CD14-positive monocyte (primary cell): Measurements from ENCODE around the gene RAB6A. TPM values are rescaled to one million over a fixed set of nuclear protein-coding genes. Genes with fewer than 3 reads are reported as not detected.
"Not testable (repeated sequence)": the region's sequence is repeated elsewhere in the genome, so short reads cannot be mapped to it uniquely, and the experiment has no call there.

ENCODE experiments used
- DNase-seq, 3 donors: peaks; one replicate each; pipeline ENCODE4 v3.0.0-alpha.2; 2011 to 2022
- H2AFZ ChIP-seq: 2 replicates; pipeline ENCODE4 v1.6.0; 2012; ENCODE audit warnings: mild to moderate bottlenecking, low read depth, low read length, inconsistent platforms; ENCODE audit not compliant: insufficient read depth, poor library complexity, severe bottlenecking
- H3K27ac ChIP-seq, 2 donors: 1 replicate in 1 of 2; 2 replicates in 1 of 2; pipeline ENCODE4 v1.5.1; 2012 to 2013; ENCODE audit warnings: low read length in 2 of 2, control low read depth in 1 of 2, inconsistent platforms in 1 of 2, low read depth in 1 of 2, mild to moderate bottlenecking in 1 of 2
- H3K27me3 ChIP-seq, 2 donors: one replicate each; pipeline versions ENCODE4 v1.6.0 to v1.6.1; 2011 to 2013; ENCODE audit warnings: low read length in 2 of 2; ENCODE audit not compliant: control insufficient read depth in 2 of 2, insufficient read depth in 2 of 2
- H3K36me3 ChIP-seq, 2 donors: replicated peaks in 1 of 2; 1 replicate in 1 of 2; 2 replicates in 1 of 2; pipeline versions ENCODE4 v1.5.1 to v1.6.1; 2012 to 2013; ENCODE audit warnings: low read length in 2 of 2, control low read depth in 1 of 2, inconsistent platforms in 1 of 2, mild to moderate bottlenecking in 1 of 2; ENCODE audit not compliant: insufficient read depth in 2 of 2, control insufficient read depth in 1 of 2
- H3K4me1 ChIP-seq, 2 donors: 1 replicate in 1 of 2; 2 replicates in 1 of 2; pipeline versions ENCODE4 v1.5.1 to v1.6.1; 2012 to 2013; ENCODE audit warnings: low read length in 2 of 2, control low read depth in 1 of 2, inconsistent platforms in 1 of 2, mild to moderate bottlenecking in 1 of 2, moderate library complexity in 1 of 2; ENCODE audit not compliant: insufficient read depth in 2 of 2, control insufficient read depth in 1 of 2
- H3K4me2 ChIP-seq: replicated peaks from 2 replicates; pipeline ENCODE3; 2012; ENCODE audit warnings: low read length, moderate library complexity, mild to moderate bottlenecking; ENCODE audit not compliant: poor library complexity, severe bottlenecking; ENCODE audit errors: extremely low read depth
- H3K4me3 ChIP-seq, 3 experiments: fragments of 200-600 bp in 1 of 3; sonication (generic) in 1 of 3; replicated peaks in 1 of 3; 1 replicate in 2 of 3; 2 replicates in 1 of 3; pipeline ENCODE4 v1.5.1; 2011 to 2013; ENCODE audit warnings: low read length in 3 of 3, mild to moderate bottlenecking in 3 of 3, control low read depth in 2 of 3, low read depth in 2 of 3, inconsistent platforms in 1 of 3, moderate library complexity in 1 of 3
- H3K79me2 ChIP-seq: 2 replicates; pipeline ENCODE4 v1.6.0; 2012; ENCODE audit warnings: mild to moderate bottlenecking, control low read depth, inconsistent platforms, low read length, moderate library complexity; ENCODE audit not compliant: insufficient read depth
- H3K9ac ChIP-seq: 2 replicates; pipeline ENCODE4 v1.6.0; 2017; ENCODE audit warnings: low read length, mild to moderate bottlenecking; ENCODE audit not compliant: insufficient read depth, poor library complexity, severe bottlenecking
- H3K9me3 ChIP-seq, 2 donors: replicated peaks in 1 of 2; 1 replicate in 1 of 2; 2 replicates in 1 of 2; pipeline versions ENCODE4 v1.5.1 to v1.6.1; 2012 to 2013; ENCODE audit warnings: low read length in 2 of 2, control low read depth in 1 of 2; ENCODE audit not compliant: control insufficient read depth in 1 of 2, insufficient read depth in 1 of 2
- H4K20me1 ChIP-seq: 2 replicates; pipeline ENCODE4 v1.6.0; 2012; ENCODE audit warnings: mild to moderate bottlenecking, low read length, control low read depth, moderate library complexity; ENCODE audit not compliant: insufficient read depth
- H3K27ac Mint-ChIP-seq, 7 donors: one replicate each; pipeline ENCODE4 v1.8.0; 2020; ENCODE audit warnings: mild to moderate bottlenecking in 7 of 7, mixed read lengths in 7 of 7, moderate library complexity in 6 of 7, inconsistent platforms in 2 of 7
- H3K27me3 Mint-ChIP-seq, 3 donors: one replicate each; pipeline ENCODE4 v1.8.0; 2021 to 2022; ENCODE audit warnings: low read depth in 3 of 3, mild to moderate bottlenecking in 3 of 3, mixed read lengths in 3 of 3, moderate library complexity in 3 of 3, inconsistent platforms in 1 of 3
- H3K36me3 Mint-ChIP-seq, 2 donors: one replicate each; pipeline ENCODE4 v1.8.0; 2020; ENCODE audit warnings: mixed read lengths in 2 of 2, inconsistent platforms in 1 of 2, mild to moderate bottlenecking in 1 of 2
- H3K4me1 Mint-ChIP-seq: one replicate; pipeline ENCODE4 v1.8.0; 2020; ENCODE audit warnings: mild to moderate bottlenecking, mixed read lengths
- H3K4me3 Mint-ChIP-seq, 2 donors: one replicate each; pipeline ENCODE4 v1.8.0; 2020; ENCODE audit warnings: mild to moderate bottlenecking in 2 of 2, mixed read lengths in 2 of 2, moderate library complexity in 1 of 2
- H3K9me3 Mint-ChIP-seq, 7 donors: one replicate each; pipeline ENCODE4 v1.8.0; 2020 to 2022; ENCODE audit warnings: mixed read lengths in 7 of 7, mild to moderate bottlenecking in 6 of 7, moderate library complexity in 6 of 7, inconsistent platforms in 2 of 7
- CTCF ChIP-seq: fragments of 200-600 bp; IDR thresholded peaks from one replicate; pipeline ENCODE4 v1.8.0; 2022; ENCODE audit warnings: antibody characterized with exemption, mild to moderate bottlenecking
- WGBS: methylation state at CpG from one replicate; pipeline ENCODE4 v1.1.5; 2013; ENCODE audit warnings: missing lambda C conversion rate; ENCODE audit not compliant: insufficient coverage; 5-methylcytosine and 5-hydroxymethylcytosine counted together
- intact Hi-C, 2 donors: fragments of 100-400 bp; cut with micrococcal nuclease; formaldehyde crosslinking; loops; one replicate each; pipeline versions ENCODE4 v1.15.0 to v1.15.1; 2023
- polyA plus RNA-seq, 3 donors: library from polyadenylated mRNA; depleted of rRNA in 1 of 3; unstranded in 2 of 3; stranded (reverse) in 1 of 3; fragments of 300-500 nt in 2 of 3; fragments of >200 nt in 1 of 3; fragmentation: Illumina TruSeq in 2 of 3; gene quantifications; 1 replicate in 2 of 3; 2 replicates in 1 of 3; pipeline ENCODE4 v1.2.3, GENCODE V29; 2012 to 2021

Gene RAB6A
- polyA plus RNA-seq, 3 donors: 38.3 to 91.3 (median 78.6) TPM

GRCh38 chr11:73693899-73694525, 66.9 kb downstream of the RAB6A start:
- Mint-ChIP-seq H3K36me3 (peaks cover 33 to 77% of the 10 kb centered on the region in 2 donors), H3K4me3 (no peak overlapping the region), H3K27me3 (peaks cover 0 to 2% (median 0%) of the 10 kb centered on the region in 3 donors), H3K27ac (no peak overlapping the region), H3K4me1 (no peaks in the 10 kb centered on the region), H3K9me3 (peaks cover 0 to 1% (median 0%) of the 10 kb centered on the region in 7 donors)
- Histone ChIP-seq H3K9ac (no peak overlapping the region), H2AFZ (no peak overlapping the region), H3K9me3 (no peaks in the 10 kb centered on the region), H3K4me3 (no peak overlapping the region), H3K79me2 (no peaks in the 10 kb centered on the region), H3K36me3 (peaks cover 17 to 58% of the 10 kb centered on the region in 2 donors), H3K27ac (no peak overlapping the region), H4K20me1 (peaks cover 3% of the 10 kb centered on the region), H3K4me2 (no peak overlapping the region), H3K4me1 (no peaks in the 10 kb centered on the region), H3K27me3 (no peaks in the 10 kb centered on the region)
- intact Hi-C loops: no loop called here
- no peak for DNase-seq
- TF ChIP-seq CTCF: no peak
- WGBS: 100% methylated on average over 1 of the region's 4 CpGs

GRCh38 chr11:73680687-73681086, 80.2 kb downstream of the RAB6A start:
- Histone ChIP-seq H3K9me3 (no peaks in the 10 kb centered on the region), H3K27ac (no peak overlapping the region), H3K36me3 (peaks cover 42 to 70% of the 10 kb centered on the region in 2 donors), H3K4me1 (no peaks in the 10 kb centered on the region), H4K20me1 (no peaks in the 10 kb centered on the region), H3K4me2 (no peak overlapping the region), H3K27me3 (no peaks in the 10 kb centered on the region), H3K79me2 (no peaks in the 10 kb centered on the region), H3K4me3 (no peak overlapping the region), H3K9ac (no peak overlapping the region), H2AFZ (no peak overlapping the region)
- no peak for DNase-seq
- H3K36me3 Mint-ChIP-seq: peaks cover 49 to 73% of the 10 kb centered on the region in 2 donors
- H3K27ac Mint-ChIP-seq: peak overlapping the region in 1 of 7 donors; percentile 19
- WGBS: no CpG with 5 or more reads among the region's 2 CpGs
- no peaks in the 10 kb centered on the region for H3K27me3 Mint-ChIP-seq
- no peak overlapping the region for H3K4me3 Mint-ChIP-seq
- no peaks in the 10 kb centered on the region for H3K9me3 Mint-ChIP-seq
- TF ChIP-seq CTCF: no peak
- intact Hi-C loops: no loop called here
- H3K4me1 Mint-ChIP-seq: no peaks in the 10 kb centered on the region

- intact Hi-C loops, H4K20me1 ChIP-seq, H3K9ac ChIP-seq, H3K27me3 ChIP-seq, H3K9me3 ChIP-seq, H3K4me2 ChIP-seq, H3K27ac ChIP-seq, H3K4me1 ChIP-seq, H3K27ac Mint-ChIP-seq, H3K9me3 Mint-ChIP-seq, H2AFZ ChIP-seq, DNase-seq, H3K27me3 Mint-ChIP-seq, H3K79me2 ChIP-seq, H3K4me1 Mint-ChIP-seq, H3K4me3 Mint-ChIP-seq, H3K4me3 ChIP-seq: not testable (repeated sequence)
- H3K36me3 Mint-ChIP-seq: peaks cover 42 to 48% of the 10 kb centered on the region in 2 donors
- peaks cover 23 to 51% of the 10 kb centered on the region in 2 donors for H3K36me3 ChIP-seq
- no CpG with 5 or more reads among the region's 5 CpGs for WGBS
Observed at GRCh38 chr11:73676552-73676951, 84.3 kb downstream of the RAB6A start.
